Liver (tissue), 9 donors: ENCODE measurements around the gene TNMD. TPM values are rescaled to one million over a fixed set of nuclear protein-coding genes. Genes with fewer than 3 reads are reported as not detected.

Experiments used
- DNase-seq: peaks from one replicate; pipeline ENCODE4 v3.0.0-alpha.2; 2017; ENCODE audit warnings: low spot score
- H3K27ac ChIP-seq, 2 donors: one replicate each; pipeline ENCODE4 v1.7.0; 2013; ENCODE audit warnings: inconsistent platforms in 2 of 2, low read length in 2 of 2, control low read depth in 1 of 2, low read depth in 1 of 2, mild to moderate bottlenecking in 1 of 2
- H3K27me3 ChIP-seq, 4 donors: one replicate each; pipeline versions ENCODE4 v1.6.1 to v1.7.0; 2013; ENCODE audit warnings: low read length in 3 of 4, inconsistent platforms in 1 of 4, mild to moderate bottlenecking in 1 of 4, moderate library complexity in 1 of 4; ENCODE audit not compliant: control insufficient read depth in 4 of 4, insufficient read depth in 4 of 4
- H3K36me3 ChIP-seq, 4 donors: one replicate each; pipeline versions ENCODE4 v1.6.1 to v1.7.0; 2013; ENCODE audit warnings: low read length in 3 of 4, mild to moderate bottlenecking in 3 of 4, low read depth in 1 of 4, moderate library complexity in 1 of 4; ENCODE audit not compliant: control insufficient read depth in 4 of 4, insufficient read depth in 3 of 4
- H3K4me1 ChIP-seq, 4 donors: one replicate each; pipeline versions ENCODE4 v1.6.1 to v1.7.0; 2013; ENCODE audit warnings: low read length in 3 of 4, mild to moderate bottlenecking in 3 of 4, moderate library complexity in 1 of 4; ENCODE audit not compliant: control insufficient read depth in 4 of 4, insufficient read depth in 4 of 4
- H3K4me3 ChIP-seq, 3 donors: one replicate each; pipeline versions ENCODE4 v1.6.1 to v1.7.0; 2013; ENCODE audit warnings: low read length in 3 of 3, control low read depth in 1 of 3, low read depth in 1 of 3, mild to moderate bottlenecking in 1 of 3
- H3K9ac ChIP-seq, 2 donors: one replicate each; pipeline ENCODE4 v1.7.0; 2013; ENCODE audit warnings: low read length in 2 of 2, mild to moderate bottlenecking in 2 of 2, moderate library complexity in 2 of 2, control low read depth in 1 of 2, low read depth in 1 of 2
- H3K9me3 ChIP-seq, 4 donors: one replicate each; pipeline versions ENCODE4 v1.6.1 to v1.7.0; 2013; ENCODE audit warnings: low read length in 3 of 4; ENCODE audit not compliant: control insufficient read depth in 4 of 4
- ATF3 ChIP-seq: IDR thresholded peaks from 2 replicates; pipeline ENCODE4 v1.6.1; 2016; ENCODE audit warnings: antibody characterized with exemption
- EGR1 ChIP-seq, 2 donors: IDR thresholded peaks; 2 replicates each; pipeline ENCODE4 v1.6.1; 2016 to 2018; ENCODE audit warnings: antibody characterized with exemption in 2 of 2, low read depth in 2 of 2
- FOXA1 ChIP-seq: IDR thresholded peaks from 2 replicates; pipeline ENCODE4 v1.6.1; 2016; ENCODE audit warnings: antibody characterized with exemption
- FOXA2 ChIP-seq: IDR thresholded peaks from 2 replicates; pipeline ENCODE4 v1.6.1; 2016; ENCODE audit warnings: antibody characterized with exemption
- GABPA ChIP-seq, 2 donors: IDR thresholded peaks in 1 of 2; conservative IDR thresholded peaks in 1 of 2; 2 replicates each; pipeline ENCODE4 v1.6.1; 2016; ENCODE audit warnings: antibody characterized with exemption in 2 of 2, mild to moderate bottlenecking in 1 of 2, moderate library complexity in 1 of 2
- HNF4A ChIP-seq, 2 donors: conservative IDR thresholded peaks; 2 replicates each; pipeline ENCODE4 v1.6.1; 2016; ENCODE audit warnings: antibody characterized with exemption in 2 of 2, mild to moderate bottlenecking in 2 of 2
- HNF4G ChIP-seq: IDR thresholded peaks from 2 replicates; pipeline ENCODE4 v1.6.1; 2016; ENCODE audit warnings: antibody characterized with exemption
- JUND ChIP-seq, 2 donors: IDR thresholded peaks; 2 replicates each; pipeline ENCODE4 v1.6.1; 2016; ENCODE audit warnings: antibody characterized with exemption in 2 of 2
- NR2F2 ChIP-seq: IDR thresholded peaks from 2 replicates; pipeline ENCODE4 v1.6.1; 2016; ENCODE audit warnings: antibody characterized with exemption
- RAD21 ChIP-seq, 2 donors: IDR thresholded peaks; 2 replicates each; pipeline ENCODE4 v1.6.1; 2016; ENCODE audit warnings: antibody characterized with exemption in 2 of 2, mild to moderate bottlenecking in 2 of 2
- REST ChIP-seq: IDR thresholded peaks from 2 replicates; pipeline ENCODE4 v1.6.1; 2016; ENCODE audit warnings: antibody characterized with exemption, mild to moderate bottlenecking
- RXRA ChIP-seq, 2 donors: IDR thresholded peaks; 2 replicates each; pipeline ENCODE4 v1.6.1; 2017 to 2018; ENCODE audit warnings: antibody characterized with exemption in 2 of 2, mild to moderate bottlenecking in 1 of 2
- SP1 ChIP-seq: IDR thresholded peaks from 2 replicates; pipeline ENCODE4 v1.6.1; 2018; ENCODE audit warnings: antibody characterized with exemption, mild to moderate bottlenecking
- TAF1 ChIP-seq: conservative IDR thresholded peaks from 2 replicates; pipeline ENCODE4 v1.6.1; 2016; ENCODE audit warnings: antibody characterized with exemption, mild to moderate bottlenecking
- YY1 ChIP-seq: IDR thresholded peaks from 2 replicates; pipeline ENCODE4 v1.6.1; 2016; ENCODE audit warnings: antibody characterized with exemption, mild to moderate bottlenecking
- ZBTB33 ChIP-seq: IDR thresholded peaks from 2 replicates; pipeline ENCODE4 v1.6.1; 2016; ENCODE audit warnings: antibody characterized with exemption
- WGBS: extraction: QIAGEN DNeasy Blood & Tissue Kit; methylation state at CpG from one replicate; pipeline ENCODE4 v1.1.7; 2013; 5-methylcytosine and 5-hydroxymethylcytosine counted together
- polyA plus RNA-seq, 2 donors: library from polyadenylated mRNA; stranded (reverse) in 1 of 2; unstranded in 1 of 2; fragments of 200-250 nt in 1 of 2; fragments of >200 nt in 1 of 2; fragmentation: Nextera tagmentation in 1 of 2; extraction: Ambion mirVana in 1 of 2; gene quantifications; one replicate each; pipeline versions ENCODE4 v1.2.1 to v1.2.3, GENCODE V29; 2013 to 2015
- total RNA-seq, 2 donors: library from RNA; depleted of rRNA; stranded (reverse); fragments of >200 nt; gene quantifications; one replicate each; pipeline ENCODE4 v1.2.3, GENCODE V29; 2014
- donor health status: healthy.
- donor health status: healthy.
- donor health status: healthy.
- donor health status: healthy.
- donor health status: healthy.

The TNMD gene
- total and polyA plus RNA-seq, 4 donors: not detected

- Histone ChIP-seq H3K9me3 (no peaks in the 10 kb centered on the region), H3K9ac (no peak overlapping the region), H3K4me1 (no peaks in the 10 kb centered on the region), H3K27ac (no peak overlapping the region), H3K4me3 (no peak overlapping the region), H3K27me3 (no peaks in the 10 kb centered on the region), H3K36me3 (no peaks in the 10 kb centered on the region)
- no peak for DNase-seq
- TF ChIP-seq GABPA (IDR thresholded peaks at IDR 0.05 in 1 of 2, conservative IDR thresholded peaks at IDR 0.05 in 1 of 2) (no peak), RAD21 (IDR thresholded peaks at IDR 0.05) (no peak), ATF3 (no peak), HNF4G (no peak), TAF1 (no peak), FOXA1 (no peak), SP1 (no peak), REST (no peak), ZBTB33 (no peak), EGR1 (IDR thresholded peaks at IDR 0.05; ENCODE audit: low read depth in 2 of 2) (no peak), FOXA2 (no peak), HNF4A (conservative IDR thresholded peaks at IDR 0.05) (no peak)
- WGBS: 89% methylated on average over 2 of the region's 2 CpGs
These were observed 11.9 kb downstream of the TNMD start for GRCh38 chrX:100596601-100597000.

GRCh38 chrX:100599456-100599855 is 14.7 kb downstream of the TNMD start:
- DNase-seq: no peak
- Histone ChIP-seq H3K27ac (no peak overlapping the region), H3K27me3 (no peaks in the 10 kb centered on the region), H3K4me1 (no peaks in the 10 kb centered on the region), H3K9me3 (no peaks in the 10 kb centered on the region), H3K9ac (no peak overlapping the region), H3K4me3 (no peak overlapping the region), H3K36me3 (no peaks in the 10 kb centered on the region)
- WGBS: 97% methylated on average over 9 of the region's 9 CpGs
- TF ChIP-seq TAF1 (no peak), NR2F2 (no peak), SP1 (no peak)

GRCh38 chrX:100600340-100600739 is 15.6 kb downstream of the TNMD start:
- Histone ChIP-seq H3K4me3 (no peak overlapping the region), H3K36me3 (no peaks in the 10 kb centered on the region), H3K27ac (no peak overlapping the region), H3K4me1 (no peaks in the 10 kb centered on the region), H3K27me3 (no peaks in the 10 kb centered on the region), H3K9ac (no peak overlapping the region), H3K9me3 (no peaks in the 10 kb centered on the region)
- TF ChIP-seq SP1 (no peak), RXRA (IDR thresholded peaks at IDR 0.05) (no peak), YY1 (no peak), EGR1 (IDR thresholded peaks at IDR 0.05; ENCODE audit: low read depth in 2 of 2) (no peak), JUND (IDR thresholded peaks at IDR 0.05) (no peak), TAF1 (no peak), FOXA1 (no peak), NR2F2 (no peak), ZBTB33 (no peak), FOXA2 (no peak), GABPA (IDR thresholded peaks at IDR 0.05 in 1 of 2, conservative IDR thresholded peaks at IDR 0.05 in 1 of 2) (no peak)
- no peak for DNase-seq
